T-helper 9 cell (primary cell): Measurements from ENCODE around the gene ZMYND10.

Source experiments
- DNase-seq: peaks from one replicate; pipeline ENCODE4 v3.0.0-alpha.2; 2020

ZMYND10 gene

DNA sequence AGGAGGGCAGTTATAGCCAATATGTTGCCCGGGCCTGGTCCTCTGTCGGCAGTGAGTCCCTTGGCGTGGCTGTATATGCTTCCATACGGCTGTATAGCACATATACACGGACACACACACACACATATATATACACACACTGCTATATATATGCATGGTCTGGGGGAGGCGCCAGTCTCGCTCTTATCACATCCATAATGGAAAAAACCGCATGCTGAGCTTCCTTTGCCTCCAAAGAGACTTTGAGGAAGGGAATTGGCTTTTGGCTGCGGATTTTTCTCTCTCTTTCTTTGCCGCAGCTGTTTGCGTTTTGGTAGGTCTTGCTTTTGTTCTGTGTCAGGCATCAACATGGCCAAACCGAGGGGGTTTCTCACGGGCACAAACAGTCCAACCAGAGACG is 25.1 kb upstream of the ZMYND10 start:
- no peak for DNase-seq

GRCh38 chr3:50369012-50369670 is 23.6 kb upstream of the ZMYND10 start:
- DNase-seq, result no peak

- DNase-seq, result no peak
Observed at GRCh38 chr3:50365842-50366220, 20.3 kb upstream of the ZMYND10 start.

- DNase-seq, result peak; percentile 95
Observed at GRCh38 chr3:50365080-50365841, 19.7 kb upstream of the ZMYND10 start.

DNA sequence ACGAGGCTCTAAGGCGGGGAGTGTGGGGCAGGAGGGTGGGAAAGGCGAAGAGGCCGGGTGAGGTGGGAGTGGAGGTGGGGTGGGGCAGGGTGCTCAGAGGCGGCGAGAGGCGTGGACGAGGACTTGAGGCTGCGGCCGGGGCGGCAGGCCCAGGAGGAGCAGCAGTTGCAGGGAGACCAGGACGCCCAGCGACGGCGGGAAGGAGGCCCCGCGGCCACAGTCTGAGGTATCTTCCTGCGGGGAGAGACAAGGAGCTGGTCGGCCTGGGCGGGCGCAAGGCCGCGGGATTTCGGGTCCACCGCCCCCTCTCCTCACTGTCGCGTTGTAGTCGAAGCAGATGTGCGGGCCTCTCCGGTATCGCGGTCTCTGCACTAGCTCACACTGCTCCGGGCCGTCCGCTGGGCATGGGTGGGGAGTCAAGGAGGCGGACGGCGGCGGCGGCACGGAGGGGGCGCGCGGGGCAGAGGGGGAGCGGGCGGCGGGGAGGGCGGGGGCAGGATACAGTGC is 19.1 kb upstream of the ZMYND10 start:
- DNase-seq, result no peak

DNA sequence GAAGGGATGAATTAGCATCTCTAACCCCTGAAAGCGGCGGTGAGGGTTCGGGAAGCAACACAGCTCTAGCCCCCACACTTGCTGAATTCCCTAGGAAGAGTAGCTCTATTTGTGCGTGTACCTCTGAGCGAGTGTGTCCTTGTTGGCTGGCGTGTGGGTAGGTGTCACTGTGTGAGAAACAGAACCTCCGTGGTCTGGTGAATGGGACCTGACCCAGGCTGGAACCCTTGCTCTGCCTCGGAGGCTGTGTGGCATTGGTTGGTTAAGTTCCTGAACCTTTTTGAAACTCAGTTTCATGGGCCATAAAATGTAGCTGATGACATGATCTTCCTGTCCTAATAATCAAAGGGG is 14.2 kb upstream of the ZMYND10 start:
- DNase-seq, result no peak

DNA sequence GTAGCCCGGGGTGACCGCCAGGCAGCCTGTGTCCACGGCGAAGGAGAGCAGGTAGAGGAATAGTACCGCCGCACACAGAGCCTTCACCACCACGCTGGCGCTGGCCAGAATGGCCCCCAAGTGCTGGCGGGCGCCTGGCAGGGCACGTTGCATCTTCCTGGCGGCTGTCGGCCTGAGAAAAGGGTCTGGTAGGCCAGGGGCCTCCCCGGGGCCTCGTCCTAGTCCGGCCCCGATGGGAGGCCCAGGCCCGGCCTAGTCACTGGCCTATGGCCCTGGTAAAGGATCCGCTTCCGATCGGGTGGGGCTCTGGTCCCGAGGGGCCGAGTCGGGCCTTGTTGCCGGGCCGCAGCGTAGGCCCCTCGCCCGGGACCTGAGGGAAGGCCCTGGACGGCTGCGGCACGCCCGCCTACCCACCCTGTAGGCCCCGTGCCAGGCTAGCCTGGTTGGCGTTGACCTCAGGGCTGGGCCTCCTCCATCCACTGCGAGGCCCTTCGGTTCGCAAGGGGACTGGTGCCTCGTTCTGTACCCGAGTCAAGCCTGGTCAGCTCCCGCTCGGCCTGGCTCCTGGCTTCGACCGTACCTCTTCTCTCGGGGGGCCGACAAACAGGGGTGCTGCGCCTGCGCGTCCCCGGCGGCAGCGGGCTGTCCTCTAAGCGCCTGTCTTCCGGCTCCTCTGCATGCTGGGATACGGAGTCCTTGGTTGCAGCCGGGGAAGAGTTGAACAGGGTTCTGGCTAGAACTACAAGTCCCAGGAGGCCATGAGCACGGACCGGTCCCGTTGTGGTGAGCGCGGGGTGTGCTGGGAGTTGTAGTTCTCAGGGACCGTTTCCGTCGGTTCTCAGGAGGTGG is 13.6 kb upstream of the ZMYND10 start, which contains the start of gene TMEM115:
Gene TMEM115, minus strand, starts transcription at position 611 of the 849 bp plus-strand sequence. Its CDS starts 458 bp downstream, at position 153.
- peak; percentile 93 for DNase-seq

GRCh38 chr3:50358355-50358910 is 12.9 kb upstream of the ZMYND10 start:
- no peak for DNase-seq

DNA sequence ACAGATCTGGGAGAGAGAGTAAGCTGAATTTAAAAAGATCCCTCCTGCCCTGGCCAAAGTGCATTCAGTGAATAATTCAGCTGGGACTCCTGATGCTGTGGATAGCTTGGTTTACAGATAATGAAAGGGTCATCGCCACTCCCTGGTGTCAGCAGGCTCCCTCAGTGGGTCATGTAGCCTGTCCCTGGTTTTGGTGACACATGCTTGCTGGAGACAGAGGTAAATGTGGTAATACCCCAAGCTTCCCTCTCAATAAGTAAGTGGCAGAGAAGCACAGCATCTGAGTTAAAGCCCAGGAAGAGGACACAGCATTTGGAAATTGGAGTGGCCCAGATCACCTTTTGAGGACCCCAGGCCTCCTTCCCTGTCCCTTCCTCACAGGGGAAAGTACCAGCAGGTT is 11.9 kb upstream of the ZMYND10 start:
- no peak for DNase-seq

- DNase-seq, result no peak
Observed at GRCh38 chr3:50356553-50356952, 11.0 kb upstream of the ZMYND10 start.

DNA sequence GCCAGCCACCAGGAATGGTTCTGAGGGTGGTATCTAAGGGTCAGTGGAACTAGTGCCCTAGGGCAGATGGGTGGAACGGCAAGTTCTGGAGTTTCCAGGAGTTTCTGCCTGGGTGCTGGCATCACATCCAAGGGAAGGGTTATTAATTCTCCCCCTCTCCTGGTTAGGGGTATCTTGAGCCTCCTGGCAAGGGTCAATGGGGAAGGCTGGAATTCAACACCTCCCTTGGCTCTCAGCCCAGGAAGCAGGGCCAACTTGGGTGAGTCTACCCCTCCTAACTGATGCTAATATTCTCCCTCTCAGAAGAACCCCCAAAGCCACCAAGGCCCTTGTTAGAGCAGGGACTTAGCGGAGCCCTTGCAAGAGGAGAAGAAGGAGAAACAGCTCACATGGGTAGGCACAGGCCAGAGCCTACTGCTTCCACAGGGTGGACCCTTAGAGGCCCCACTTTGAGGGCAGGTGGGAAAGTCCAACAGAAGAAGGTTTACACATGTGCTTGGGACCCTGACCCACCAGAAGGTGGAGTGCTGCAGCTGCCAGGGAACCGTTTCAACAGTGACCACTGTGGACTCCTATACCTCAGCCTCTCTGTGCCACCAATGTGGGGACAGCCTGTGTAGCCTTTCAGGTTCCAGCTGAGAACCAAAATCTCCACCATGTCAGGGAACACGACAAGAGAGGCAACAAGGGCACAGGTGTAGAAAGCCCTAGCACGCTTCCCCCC is 10.5 kb upstream of the ZMYND10 start:
- no peak for DNase-seq

DNA sequence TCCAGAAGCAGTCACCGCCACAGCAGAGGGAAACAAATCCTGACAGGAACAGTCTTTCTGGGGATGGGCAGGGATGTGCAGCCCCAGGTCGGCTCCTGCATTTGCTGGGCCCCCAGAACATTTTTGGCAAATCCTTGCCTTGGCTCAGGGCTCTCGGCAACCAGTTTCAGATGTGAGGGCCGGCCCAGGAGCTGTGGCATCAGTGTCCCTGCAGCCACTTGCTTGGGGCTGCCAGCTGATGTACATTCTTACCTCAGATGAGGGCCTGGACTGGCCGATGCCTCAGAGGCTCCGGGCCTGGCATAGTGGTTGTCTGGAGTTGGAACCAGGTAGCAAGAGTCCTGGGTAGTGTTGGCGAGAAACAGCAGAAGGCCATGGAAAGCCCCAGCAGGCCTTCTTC is 9.3 kb upstream of the ZMYND10 start:
- DNase-seq, result no peak

DNA sequence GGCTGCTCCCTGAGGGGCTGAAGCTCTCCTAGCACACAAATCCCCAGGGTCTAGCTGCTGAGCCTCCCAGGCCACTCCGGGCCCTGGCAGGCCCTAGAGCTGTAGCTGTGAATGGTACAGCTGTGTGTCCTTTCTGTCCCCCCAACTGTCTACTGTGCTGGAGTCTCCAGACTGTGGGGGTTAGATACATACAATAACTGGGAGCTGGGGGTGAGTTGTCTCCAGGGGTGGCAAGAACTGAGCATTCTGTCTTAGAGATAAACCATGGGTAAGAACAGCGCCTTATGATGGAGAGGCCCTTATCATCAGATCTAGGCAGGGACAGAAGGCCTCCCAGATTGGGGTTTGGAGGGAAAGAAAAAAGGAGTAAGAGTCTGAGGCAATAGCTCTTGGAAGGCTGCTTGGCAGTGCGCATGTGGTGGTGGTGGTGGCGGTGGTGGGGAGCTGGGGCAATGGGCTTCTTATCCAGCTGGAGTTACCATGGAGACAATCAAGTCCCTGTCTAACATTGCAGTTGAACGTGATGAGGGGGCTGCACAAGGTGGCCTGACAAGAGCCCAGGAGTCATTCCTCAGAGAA is 8.7 kb upstream of the ZMYND10 start:
- no peak for DNase-seq

- no peak for DNase-seq
Observed at GRCh38 chr3:50353245-50354004, 7.9 kb upstream of the ZMYND10 start.

DNA sequence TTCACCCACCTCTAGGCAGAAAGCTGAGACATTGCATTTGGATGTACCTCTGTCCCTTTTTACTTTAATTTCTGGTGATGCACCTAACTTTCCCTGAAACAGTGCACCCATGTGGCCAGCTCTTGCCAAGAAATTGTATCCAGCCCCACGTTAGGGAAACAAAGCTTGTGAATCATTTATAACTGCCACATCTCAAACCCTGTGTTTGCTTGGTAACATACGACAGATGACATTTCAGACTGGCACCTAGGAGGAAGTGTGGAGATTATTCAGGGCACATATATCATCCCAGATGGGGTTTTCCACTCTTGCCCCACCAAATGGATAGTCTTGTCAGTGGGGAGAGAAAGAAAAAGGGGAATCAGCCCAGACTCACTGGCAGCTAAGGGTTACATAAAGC is 7.2 kb upstream of the ZMYND10 start:
- no peak for DNase-seq

DNA sequence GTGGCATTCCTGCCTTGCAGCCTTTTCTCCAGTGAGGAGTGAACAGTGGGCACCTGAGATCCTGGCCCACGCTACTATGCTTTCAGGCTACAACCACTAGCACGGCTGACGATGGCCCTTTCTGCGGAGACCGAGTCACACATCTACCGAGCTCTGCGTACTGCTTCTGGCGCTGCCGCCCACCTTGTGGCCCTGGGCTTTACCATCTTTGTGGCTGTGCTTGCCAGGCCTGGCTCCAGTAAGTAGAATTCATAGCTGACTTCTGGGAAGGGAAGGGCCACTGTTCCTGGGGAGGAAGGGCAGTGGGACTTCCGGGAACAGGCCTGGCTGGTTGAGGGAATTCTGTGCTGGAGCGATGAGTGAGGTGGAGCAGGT is 5.8 kb upstream of the ZMYND10 start:
- DNase-seq, result no peak

DNA sequence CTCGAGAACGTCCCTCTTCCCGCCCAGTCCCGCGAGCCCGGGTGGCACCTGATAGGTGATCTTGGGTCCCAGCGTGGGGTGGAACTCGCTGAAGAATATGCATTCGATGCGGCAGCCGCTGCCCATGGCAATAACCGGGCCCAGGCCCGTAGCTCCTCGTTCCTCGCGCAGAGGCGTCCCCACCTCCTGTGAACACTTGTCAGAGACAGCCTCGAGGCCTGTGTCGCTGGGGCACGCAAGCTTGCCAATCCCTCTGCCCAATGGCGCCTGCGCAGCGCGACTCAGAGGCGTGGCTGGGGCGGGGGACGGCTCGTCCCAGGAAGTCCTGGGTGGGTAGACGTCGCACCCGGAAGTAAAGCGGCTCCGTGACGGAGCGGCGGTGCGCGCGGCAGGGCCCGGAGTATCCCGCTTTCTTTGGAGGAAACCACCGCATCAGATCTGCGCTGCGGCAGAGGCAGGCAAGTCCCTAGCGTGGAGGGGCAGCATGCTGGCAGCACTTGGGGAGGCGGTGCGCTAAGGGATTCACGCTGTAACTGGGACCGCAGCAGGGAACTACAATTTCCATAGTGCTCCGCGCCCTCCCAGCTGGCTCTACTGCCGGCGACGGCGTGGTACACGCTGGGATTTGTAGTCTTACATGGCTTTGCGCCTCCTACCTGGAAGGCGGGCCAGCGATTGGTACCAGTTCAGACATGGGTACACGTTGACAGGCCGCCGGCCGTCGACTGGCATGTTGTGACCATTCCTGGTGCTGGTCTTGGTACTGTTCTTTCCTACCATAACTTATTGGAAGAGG is 5.2 kb upstream of the ZMYND10 start, which contains the start of the genes CYB561D2 and NPRL2:
Gene CYB561D2, plus strand, starts transcription at position 336 of the 796 bp plus-strand sequence. CDS start 572 bp downstream, outside the sequence.
Gene NPRL2, minus strand, starts transcription at position 249 of the 796 bp plus-strand sequence. Its CDS starts 123 bp downstream, at position 126.
- peak; percentile 98 for DNase-seq

GRCh38 chr3:50350213-50350526 is 4.6 kb upstream of the ZMYND10 start:
- DNase-seq, result no peak

GRCh38 chr3:50347187-50347813 is 1.8 kb upstream of the ZMYND10 start:
- peak; percentile 68 for DNase-seq

DNA sequence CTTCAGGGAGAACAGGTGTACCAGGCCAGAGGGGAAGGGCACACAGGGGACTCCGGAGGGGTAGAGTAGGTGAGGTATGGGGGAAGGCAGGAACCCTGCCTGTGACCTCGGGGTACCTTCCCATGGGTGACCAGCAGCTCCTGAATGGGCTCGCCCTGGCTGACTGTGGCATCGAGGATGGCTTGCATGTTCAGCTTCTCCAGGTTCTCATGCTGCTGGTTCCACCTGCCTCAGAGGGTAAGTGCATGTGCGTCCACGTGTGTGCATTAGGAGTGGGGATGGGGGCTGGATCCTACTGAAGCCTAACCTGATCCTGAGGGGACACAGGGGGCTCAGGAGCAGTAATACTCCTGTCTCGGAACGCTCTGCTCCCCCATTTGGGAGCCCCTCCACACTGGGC is 524 bp downstream of the ZMYND10 start:
- no peak for DNase-seq
